Choroid plexus epithelial cell (primary cell): ENCODE data around the gene DDX3X.

Experiments used
- DNase-seq: peaks from one replicate; pipeline ENCODE4 v3.0.0-alpha.2; 2010; ENCODE audit warnings: low read depth
- H3K4me3 ChIP-seq: 2 replicates; pipeline ENCODE4 v1.5.1; 2011; ENCODE audit warnings: low read depth, mild to moderate bottlenecking, control low read depth, low read length, moderate library complexity
- TF ChIP-seq, protein P1 (sequence below): conservative IDR thresholded peaks from 2 replicates; pipeline ENCODE4 v1.5.1; 2011; ENCODE audit warnings: low read depth, mild to moderate bottlenecking, control low read depth, inconsistent platforms, low read length, moderate library complexity

DDX3X gene

DNA sequence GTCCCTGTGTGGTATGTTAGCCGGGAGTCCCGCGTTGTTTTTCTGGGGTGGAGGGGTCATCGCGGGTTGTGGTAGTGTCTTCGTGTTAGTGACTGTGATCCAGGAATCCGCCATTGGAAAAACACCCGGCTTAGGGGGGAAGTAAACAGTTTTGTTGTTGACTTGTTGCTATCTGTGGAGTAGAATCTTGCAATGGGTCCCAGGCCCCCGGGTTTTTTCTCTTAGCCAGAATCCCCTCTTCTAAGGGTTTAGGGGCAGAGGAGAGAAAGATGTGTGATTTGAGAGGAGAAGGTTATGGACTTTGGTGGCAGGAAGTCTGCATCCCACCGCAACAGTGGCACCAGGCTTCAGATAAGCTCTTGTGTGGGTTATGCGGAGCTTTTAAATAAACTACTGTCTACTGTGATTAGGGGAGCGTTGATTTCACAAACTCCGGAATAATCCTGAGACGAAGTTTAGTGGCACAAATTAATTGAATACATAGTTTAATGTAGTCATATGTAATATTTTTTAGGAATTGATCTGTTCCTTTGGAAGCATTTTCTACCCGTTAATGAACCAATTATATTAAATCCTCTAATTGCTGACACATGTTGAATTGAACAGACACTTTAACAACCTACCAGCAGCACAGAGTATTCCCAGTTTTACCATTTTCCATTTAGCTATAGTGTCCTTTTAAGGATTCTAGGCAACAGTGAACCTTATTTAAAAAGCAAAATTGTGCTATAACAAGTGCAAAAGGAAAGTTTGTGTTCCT, 1.4 kb downstream of the DDX3X start:
- H3K4me3 ChIP-seq: peak overlapping the region; percentile 89
- TF ChIP-seq, protein P1, sequence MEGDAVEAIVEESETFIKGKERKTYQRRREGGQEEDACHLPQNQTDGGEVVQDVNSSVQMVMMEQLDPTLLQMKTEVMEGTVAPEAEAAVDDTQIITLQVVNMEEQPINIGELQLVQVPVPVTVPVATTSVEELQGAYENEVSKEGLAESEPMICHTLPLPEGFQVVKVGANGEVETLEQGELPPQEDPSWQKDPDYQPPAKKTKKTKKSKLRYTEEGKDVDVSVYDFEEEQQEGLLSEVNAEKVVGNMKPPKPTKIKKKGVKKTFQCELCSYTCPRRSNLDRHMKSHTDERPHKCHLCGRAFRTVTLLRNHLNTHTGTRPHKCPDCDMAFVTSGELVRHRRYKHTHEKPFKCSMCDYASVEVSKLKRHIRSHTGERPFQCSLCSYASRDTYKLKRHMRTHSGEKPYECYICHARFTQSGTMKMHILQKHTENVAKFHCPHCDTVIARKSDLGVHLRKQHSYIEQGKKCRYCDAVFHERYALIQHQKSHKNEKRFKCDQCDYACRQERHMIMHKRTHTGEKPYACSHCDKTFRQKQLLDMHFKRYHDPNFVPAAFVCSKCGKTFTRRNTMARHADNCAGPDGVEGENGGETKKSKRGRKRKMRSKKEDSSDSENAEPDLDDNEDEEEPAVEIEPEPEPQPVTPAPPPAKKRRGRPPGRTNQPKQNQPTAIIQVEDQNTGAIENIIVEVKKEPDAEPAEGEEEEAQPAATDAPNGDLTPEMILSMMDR: no peak
- no peak for DNase-seq

DNA sequence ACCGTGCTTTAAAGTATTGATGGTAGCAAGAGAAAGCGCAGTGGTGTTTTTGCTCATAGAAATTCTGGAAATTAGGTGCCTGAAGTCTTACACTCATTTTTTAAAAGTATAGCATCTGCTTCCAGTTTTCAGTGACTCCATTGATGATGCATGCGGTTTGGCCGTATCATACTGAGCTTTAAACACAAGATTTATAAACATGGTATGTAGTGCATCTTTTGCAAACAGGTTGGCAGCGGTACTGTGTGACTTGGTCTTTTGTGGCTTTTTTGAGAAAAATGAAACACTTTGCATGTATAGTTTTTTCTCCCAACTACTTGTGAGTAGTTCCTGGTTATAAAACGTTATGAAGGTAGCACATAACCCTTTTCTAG, 2.0 kb downstream of the DDX3X start:
- H3K4me3 ChIP-seq: peak overlapping the region; percentile 89
- TF ChIP-seq, protein P1: no peak
- DNase-seq: peak; percentile 23

DNA sequence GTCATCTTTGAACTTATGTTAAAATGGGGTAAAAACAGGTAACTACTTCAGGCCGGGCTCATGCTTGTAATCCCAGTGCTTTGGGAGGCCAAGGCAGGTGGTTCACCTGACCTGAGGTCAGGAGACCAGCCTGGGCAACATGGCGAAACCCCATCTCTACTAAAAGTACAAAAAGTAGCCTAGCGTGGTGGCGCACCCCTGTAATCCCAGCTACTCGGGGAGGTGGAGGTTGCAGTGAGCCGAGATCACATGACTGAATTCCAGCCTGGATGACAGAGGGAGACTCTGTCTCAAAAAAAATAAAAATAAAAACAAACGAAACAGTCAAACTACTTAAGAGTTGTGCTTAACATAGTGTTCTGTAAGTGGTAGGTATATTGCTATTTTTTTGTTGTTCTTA, 2.5 kb downstream of the DDX3X start:
- H3K4me3 ChIP-seq: peak overlapping the region; percentile 89
- TF ChIP-seq, protein P1: no peak
- DNase-seq: no peak

DNA sequence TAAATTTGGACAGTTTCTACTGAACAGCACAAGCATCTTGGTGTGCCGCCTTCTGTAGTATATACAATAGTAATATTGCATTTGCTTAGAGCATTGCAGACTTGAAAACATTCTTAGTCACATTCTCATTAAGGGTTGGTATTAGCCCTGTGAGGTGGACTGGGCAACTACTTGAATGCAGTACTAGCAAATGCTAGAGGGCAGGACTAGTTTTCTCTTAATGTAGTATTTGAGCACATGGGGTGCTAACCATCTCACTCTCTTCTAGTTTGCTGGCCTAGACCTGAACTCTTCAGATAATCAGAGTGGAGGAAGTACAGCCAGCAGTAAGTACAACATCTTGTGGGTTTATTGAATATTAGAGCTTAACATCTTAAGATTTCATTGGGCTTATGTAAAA, 3.2 kb downstream of the DDX3X start:
- DNase-seq: peak; percentile 16
- H3K4me3 ChIP-seq: peak overlapping the region; percentile 89
- TF ChIP-seq, protein P1: no peak

DNA sequence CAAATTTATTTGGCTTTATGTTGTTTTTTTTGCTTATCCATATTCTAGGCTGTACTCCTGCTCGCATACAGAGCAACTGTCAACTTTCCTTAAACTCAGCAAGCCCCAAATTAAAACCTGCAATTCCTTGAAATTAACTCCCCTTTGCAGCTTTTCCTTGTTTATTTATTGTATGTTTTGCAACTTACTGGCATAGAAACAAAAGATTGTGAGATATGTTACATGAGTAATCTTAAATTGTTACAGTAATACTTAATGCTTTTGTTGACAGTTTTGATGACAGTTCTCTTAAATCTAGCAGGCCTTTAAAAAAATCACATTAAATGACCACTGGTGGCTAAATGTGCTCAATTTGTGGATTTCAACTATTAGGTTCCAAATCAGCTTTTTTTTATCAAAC, 4.5 kb downstream of the DDX3X start:
- no peak for DNase-seq
- H3K4me3 ChIP-seq: no peak overlapping the region
- TF ChIP-seq, protein P1: no peak

DNA sequence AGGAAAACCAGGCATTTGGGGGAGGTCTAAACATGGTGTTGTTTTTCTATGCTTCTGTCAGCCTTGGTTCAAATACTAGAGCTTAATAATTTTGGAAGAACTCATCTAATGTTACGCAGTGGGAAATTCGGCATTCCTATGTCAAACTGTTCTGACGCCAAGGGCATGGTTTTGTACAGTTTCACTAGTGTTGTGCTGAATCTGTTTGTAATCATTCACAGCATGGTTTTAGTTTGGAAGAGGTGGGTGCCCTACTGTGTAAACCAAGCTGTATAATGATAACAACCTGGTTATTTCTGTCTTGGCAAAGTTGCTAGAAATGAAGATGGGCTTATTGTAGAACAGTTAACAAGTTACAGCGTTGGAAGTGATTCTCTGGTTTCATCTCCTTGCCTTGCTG, 5.2 kb downstream of the DDX3X start:
- TF ChIP-seq, protein P1: no peak
- peak; percentile 35 for DNase-seq
- no peak overlapping the region for H3K4me3 ChIP-seq

- TF ChIP-seq, protein P1: no peak
- H3K4me3 ChIP-seq: no peak overlapping the region
- DNase-seq: no peak
Measured at GRCh38 chrX:41344053-41344452, 10.1 kb downstream of the DDX3X start.
